Psoas muscle (tissue), 8 donors: ENCODE measurements around the gene WDR18. TPM values are rescaled to one million over a fixed set of nuclear protein-coding genes. Genes with fewer than 3 reads are reported as not detected.
A peak's percentile ranks its signal among the peaks of the same experiment; 100 is the strongest.

Source experiments
- ATAC-seq, 4 donors: fragments of 200-7000 bp; cut with Tn5 transposase; one replicate each; pipeline ENCODE4 v1.9.1; 2020; ENCODE audit warnings: moderate library complexity in 3 of 4, mild to moderate bottlenecking in 2 of 4
- DNase-seq, 2 donors: peaks; one replicate each; pipeline ENCODE4 v3.0.0-alpha.2; 2020
- H3K27ac ChIP-seq: fragments of 200-600 bp; one replicate; pipeline ENCODE4 v1.8.0; 2022
- H3K27me3 ChIP-seq, 3 donors: fragments of 200-600 bp in 1 of 3; one replicate each; pipeline versions ENCODE4 v1.6.1 to v1.8.0; 2013 to 2022; ENCODE audit warnings: low read length in 2 of 3, mild to moderate bottlenecking in 2 of 3, moderate library complexity in 1 of 3; ENCODE audit not compliant: insufficient read depth in 3 of 3
- H3K36me3 ChIP-seq, 2 donors: fragments of 200-600 bp in 1 of 2; one replicate each; pipeline versions ENCODE4 v1.6.1 to v1.8.0; 2013 to 2022; ENCODE audit warnings: low read depth in 1 of 2, mild to moderate bottlenecking in 1 of 2, moderate library complexity in 1 of 2; ENCODE audit not compliant: insufficient read depth in 1 of 2
- H3K4me1 ChIP-seq: fragments of 200-600 bp; one replicate; pipeline ENCODE4 v1.8.0; 2022
- H3K4me3 ChIP-seq: fragments of 200-600 bp; one replicate; pipeline ENCODE4 v1.8.0; 2022; ENCODE audit warnings: mild to moderate bottlenecking
- H3K9me3 ChIP-seq: fragments of 200-600 bp; one replicate; pipeline ENCODE4 v1.8.0; 2022
- WGBS, 3 donors: extraction: QIAGEN DNeasy Blood & Tissue Kit; methylation state at CpG; one replicate each; pipeline versions ENCODE4 v1.1.6 to v1.1.7; 2013; 5-methylcytosine and 5-hydroxymethylcytosine counted together
- intact Hi-C, 2 donors: fragments of 100-400 bp; cut with DNase I; formaldehyde crosslinking; loops; one replicate each; pipeline versions ENCODE4 v1.11.0 to v1.14.2; 2022
- polyA plus RNA-seq, 3 donors: library from polyadenylated mRNA; stranded (reverse); fragments of 200-250 nt; gene quantifications; one replicate each; pipeline ENCODE4 v1.2.3, GENCODE V29; 2013
- total RNA-seq, 4 donors: library from RNA; stranded (reverse); fragmentation: NEBNext Ultra II Directional in 2 of 4; extraction: Animal tissue kit (Norgen Biotek cat#: 25700) in 2 of 4; gene quantifications; one replicate each; pipeline versions ENCODE4 v1.2.1 to v1.2.4, GENCODE V29; 2021 to 2023
- TF ChIP-seq, protein P1 (sequence below): fragments of 200-600 bp; IDR thresholded peaks from one replicate; pipeline ENCODE4 v1.8.0; 2022; ENCODE audit warnings: antibody characterized with exemption
- donor health status: healthy with polysubstance abuse.
- donor health status: DM: no; HTN: no; CAD: no; lungs with moderate emphysema.
- donor health status: Bipolar disorder and iron deficiency.
- donor health status: healthy.
- donor health status: DM: yes; HTN: yes; CAD: no.
- donor health status: DM: no; HTN: no; CAD: no.
- donor health status: DM: no; HTN: no; CAD: no.
- donor health status: DM: yes; HTN: yes; CAD: no.

Gene WDR18
- total and polyA plus RNA-seq, 7 donors: 17.4 to 77.9 (median 28.0) TPM

DNA sequence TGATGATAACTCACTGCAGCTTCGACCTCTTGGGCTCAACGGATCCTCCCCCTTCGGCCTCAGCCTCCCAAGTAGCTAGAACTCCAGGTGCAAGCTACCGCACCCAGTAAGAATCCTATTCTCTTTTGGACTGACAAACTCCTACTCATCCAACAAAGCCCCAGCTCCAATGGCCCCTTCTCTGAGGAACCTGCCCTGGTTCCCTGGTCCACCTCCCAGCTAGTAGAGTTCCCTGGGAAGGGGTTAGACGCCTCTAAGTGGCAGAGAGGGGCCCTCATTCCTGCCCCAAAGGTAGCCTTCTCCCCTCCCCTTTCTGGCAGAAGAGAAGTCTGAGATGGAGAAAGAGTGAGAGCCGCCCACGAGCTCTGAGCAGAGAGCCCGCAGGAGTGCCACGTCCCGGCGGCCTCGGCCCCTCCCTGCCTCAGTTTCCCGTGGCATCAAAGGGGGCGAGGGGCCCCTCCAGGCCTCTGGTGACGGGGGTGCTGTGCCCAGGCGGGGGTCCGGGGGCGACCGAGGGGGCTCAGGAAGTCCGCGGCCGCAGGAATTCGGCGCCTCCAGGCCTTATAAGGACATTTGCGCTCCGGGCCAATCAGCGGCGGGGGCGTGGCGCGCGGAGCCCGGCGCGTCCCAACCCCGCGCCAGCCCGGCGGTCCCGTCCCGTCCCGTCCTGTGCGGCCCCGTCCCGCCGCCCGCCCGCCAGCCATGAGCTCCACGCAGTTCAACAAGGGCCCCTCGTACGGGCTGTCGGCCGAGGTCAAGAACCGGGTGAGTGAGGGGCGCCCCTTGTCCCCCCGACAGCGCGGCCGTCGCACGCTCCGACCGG is 42.0 kb downstream of the WDR18 start, which contains the start of gene CNN2:
TSS of gene CNN2 (plus strand) at position 649 of the 823 bp plus-strand sequence. CDS start at position 703, 54 bp downstream.
- intact Hi-C loops: no loop called here
- TF ChIP-seq, protein P1, sequence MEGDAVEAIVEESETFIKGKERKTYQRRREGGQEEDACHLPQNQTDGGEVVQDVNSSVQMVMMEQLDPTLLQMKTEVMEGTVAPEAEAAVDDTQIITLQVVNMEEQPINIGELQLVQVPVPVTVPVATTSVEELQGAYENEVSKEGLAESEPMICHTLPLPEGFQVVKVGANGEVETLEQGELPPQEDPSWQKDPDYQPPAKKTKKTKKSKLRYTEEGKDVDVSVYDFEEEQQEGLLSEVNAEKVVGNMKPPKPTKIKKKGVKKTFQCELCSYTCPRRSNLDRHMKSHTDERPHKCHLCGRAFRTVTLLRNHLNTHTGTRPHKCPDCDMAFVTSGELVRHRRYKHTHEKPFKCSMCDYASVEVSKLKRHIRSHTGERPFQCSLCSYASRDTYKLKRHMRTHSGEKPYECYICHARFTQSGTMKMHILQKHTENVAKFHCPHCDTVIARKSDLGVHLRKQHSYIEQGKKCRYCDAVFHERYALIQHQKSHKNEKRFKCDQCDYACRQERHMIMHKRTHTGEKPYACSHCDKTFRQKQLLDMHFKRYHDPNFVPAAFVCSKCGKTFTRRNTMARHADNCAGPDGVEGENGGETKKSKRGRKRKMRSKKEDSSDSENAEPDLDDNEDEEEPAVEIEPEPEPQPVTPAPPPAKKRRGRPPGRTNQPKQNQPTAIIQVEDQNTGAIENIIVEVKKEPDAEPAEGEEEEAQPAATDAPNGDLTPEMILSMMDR: no peak
- Histone ChIP-seq H3K9me3 (no peaks in the 10 kb centered on the region), H3K36me3 (no peaks in the 10 kb centered on the region), H3K4me1 (peaks cover 4% of the 10 kb centered on the region), H3K27ac (peak within 1 kb of the TSS; percentile 68), H3K4me3 (peak within 1 kb of the TSS; percentile 67), H3K27me3 (peaks cover 0 to 34% (median 16%) of the 10 kb centered on the region in 3 donors)
- DNase-seq (peak; percentile 80 to 83), ATAC-seq (peak; percentile 53 to 72 (median 66))
- WGBS, 3 donors: 5 to 9% (median 8%) methylated on average over 36 to 63 of the region's 63 CpGs

DNA sequence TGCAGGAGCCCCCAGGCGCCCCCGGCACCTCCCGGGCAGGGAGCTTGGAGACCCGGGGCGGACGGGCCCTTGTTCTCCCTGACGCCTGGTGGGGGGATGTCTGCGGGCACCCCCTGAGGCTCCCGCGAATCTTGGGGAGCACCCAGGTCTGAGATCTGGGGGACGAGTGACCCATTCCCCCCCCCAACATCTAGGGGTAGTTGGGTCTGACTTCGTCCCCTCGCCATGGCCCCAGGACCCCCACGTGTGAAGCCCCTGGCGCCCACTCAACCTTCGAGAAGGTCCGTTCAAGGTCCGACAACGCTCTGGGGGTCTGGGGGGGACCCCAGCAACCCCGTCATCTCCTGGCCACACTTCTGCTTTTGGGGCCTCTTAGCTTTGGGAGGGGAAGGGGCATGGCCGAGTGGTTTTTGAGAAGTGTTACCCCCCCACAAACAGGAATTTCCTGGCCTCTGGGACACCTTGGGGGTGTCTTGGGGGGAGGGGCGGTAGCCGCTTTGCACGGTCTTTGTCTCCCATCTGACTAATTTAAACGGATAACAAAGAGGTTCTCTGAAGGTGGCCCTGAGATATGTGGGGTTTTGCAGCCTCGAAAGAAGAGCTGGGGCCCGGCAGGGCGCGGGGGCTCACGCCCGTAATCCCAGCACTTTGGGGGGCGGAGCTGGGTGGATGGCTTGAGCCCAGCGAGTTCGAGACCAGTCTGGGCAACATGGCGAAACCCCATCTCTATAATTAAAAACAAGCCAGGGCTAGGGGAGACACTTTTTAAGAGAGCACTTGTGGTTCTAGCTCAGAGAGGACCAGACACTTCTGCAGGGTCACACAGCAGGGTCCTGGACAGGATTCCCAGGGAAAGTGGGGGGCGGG is 42.9 kb downstream of the WDR18 start:
- Histone ChIP-seq H3K36me3 (peaks cover 0 to 2% of the 10 kb centered on the region in 2 donors), H3K27me3 (peaks cover 0 to 34% (median 16%) of the 10 kb centered on the region in 3 donors), H3K4me1 (peaks cover 4% of the 10 kb centered on the region), H3K27ac (peak overlapping the region; percentile 68), H3K9me3 (no peaks in the 10 kb centered on the region), H3K4me3 (peak overlapping the region; percentile 67)
- WGBS, 3 donors: 4 to 6% (median 4%) methylated on average over 28 to 36 of the region's 36 CpGs
- peak in 2 of 4 donors; percentile 3 to 6 for ATAC-seq
- DNase-seq: peak in 1 of 2 donors; percentile 56
- TF ChIP-seq, protein P1: no peak
- intact Hi-C loops: no loop called here

DNA sequence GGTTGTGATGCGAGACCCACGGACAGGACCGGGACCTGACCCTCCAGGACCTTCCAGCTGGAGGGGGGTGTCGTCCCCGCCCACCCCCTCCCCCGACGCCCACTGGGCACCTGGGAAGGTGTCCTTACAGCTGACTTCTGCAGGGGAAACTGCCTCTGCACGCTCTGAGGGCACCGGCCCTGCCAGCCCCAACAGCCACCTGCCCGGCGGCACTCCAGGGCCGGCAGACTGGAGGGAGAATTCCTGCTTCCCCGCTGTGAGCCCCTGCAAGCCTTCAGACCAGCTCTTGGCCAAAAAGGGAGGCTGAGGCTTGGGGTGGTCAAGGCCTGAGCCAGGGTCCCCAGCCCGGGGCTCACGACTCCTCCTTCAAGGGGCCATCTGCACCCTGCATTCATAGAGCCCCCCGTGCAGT is 43.5 kb downstream of the WDR18 start:
- ATAC-seq (peak in 3 of 4 donors; percentile 2 to 11 (median 11)), DNase-seq (peak in 1 of 2 donors; percentile 50)
- Histone ChIP-seq H3K9me3 (no peaks in the 10 kb centered on the region), H3K27me3 (peaks cover 0 to 34% (median 16%) of the 10 kb centered on the region in 3 donors), H3K27ac (peak overlapping the region; percentile 11), H3K4me1 (peaks cover 4% of the 10 kb centered on the region), H3K36me3 (peaks cover 0 to 8% of the 10 kb centered on the region in 2 donors), H3K4me3 (peak overlapping the region; percentile 67)
- WGBS, 3 donors: 7 to 21% (median 8%) methylated on average over 12 to 16 of the region's 16 CpGs
- intact Hi-C loops: no loop called here
- TF ChIP-seq, protein P1: no peak

DNA sequence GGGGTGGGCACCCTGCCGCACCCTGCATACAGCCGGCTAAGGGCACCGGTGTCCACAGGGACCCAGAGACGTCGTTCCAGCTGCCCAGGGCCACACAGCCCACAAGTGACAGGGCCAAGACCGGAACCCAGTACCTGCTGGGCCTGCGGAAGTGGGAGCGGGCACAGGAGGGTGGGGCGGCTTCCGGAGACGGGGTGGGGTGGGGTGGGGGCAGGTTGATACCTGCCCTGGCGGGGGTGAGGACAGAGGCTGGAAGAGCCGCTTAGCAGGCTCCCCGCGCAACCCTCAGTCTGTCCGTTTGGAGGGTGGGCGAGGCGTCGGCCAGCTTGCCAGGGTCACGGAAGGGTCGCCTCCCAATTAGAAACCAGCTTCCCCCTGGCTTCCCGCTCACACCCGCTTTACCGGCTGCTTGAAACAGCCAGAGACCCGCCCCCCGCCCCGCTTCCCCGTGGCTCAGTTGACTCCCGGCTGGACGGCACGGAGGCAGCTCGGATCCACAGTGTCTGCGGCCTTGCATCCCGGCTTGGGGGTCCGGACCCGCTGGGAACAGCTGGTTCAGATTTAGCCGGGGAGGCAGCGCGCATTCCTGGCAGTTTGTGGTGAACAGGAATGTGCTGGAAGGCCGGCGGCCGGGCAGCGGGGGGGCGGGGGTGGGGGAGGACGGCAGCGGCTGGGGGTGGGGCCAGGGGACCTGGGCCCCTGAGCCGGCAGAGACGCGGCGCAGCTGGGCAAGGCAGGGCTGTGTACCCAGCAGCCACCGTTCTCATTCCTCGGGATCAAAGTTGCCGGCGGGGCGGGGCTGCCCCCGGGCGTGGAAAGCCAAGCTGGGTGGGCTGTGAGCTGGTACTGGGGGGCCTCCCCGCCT is 44.1 kb downstream of the WDR18 start:
- peak; percentile 71 to 78 for DNase-seq
- Histone ChIP-seq H3K27me3 (peaks cover 0 to 34% (median 16%) of the 10 kb centered on the region in 3 donors), H3K4me3 (peak overlapping the region; percentile 67), H3K27ac (peak overlapping the region; percentile 41), H3K9me3 (no peaks in the 10 kb centered on the region), H3K4me1 (peaks cover 4% of the 10 kb centered on the region), H3K36me3 (peaks cover 0 to 15% of the 10 kb centered on the region in 2 donors)
- intact Hi-C loops: no loop called here
- WGBS, 3 donors: 6 to 9% (median 8%) methylated on average over 53 to 58 of the region's 58 CpGs
- TF ChIP-seq, protein P1: no peak
- ATAC-seq: peak; percentile 44 to 56 (median 51)
